ENCODE results near the gene RCN2.

- no peak for TF ChIP-seq CTCF (IDR thresholded peaks at IDR 0.05)
- TF ChIP-seq EZH2 (IDR thresholded peaks at IDR 0.05): no peak
- TF ChIP-seq EZH2phosphoT487 (IDR thresholded peaks at IDR 0.05): no peak
These were observed 10.8 kb downstream of the RCN2 start for GRCh38 chr15:76942331-76942730.

Data from neural progenitor cell (in vitro differentiated cells).